SK-MEL-5 (cell line): ENCODE data around the gene ADGRV1. TPM values are rescaled to one million over a fixed set of nuclear protein-coding genes. Genes with fewer than 3 reads are reported as not detected.

ENCODE experiments used
- DNase-seq: peaks from one replicate; pipeline ENCODE4 v3.0.0-alpha.2; 2016; ENCODE audit warnings: low read depth, low spot score
- in situ Hi-C: cut with HindIII; loops from 2 replicates; pipeline ENCODE4 v1.10.0; 2016; ENCODE audit warnings: low sequenced_read_pairs, high pct_unique_total_duplicates, low pct_unique_long_range_greater_than_20kb
- total RNA-seq: library from RNA; depleted of rRNA; stranded (reverse); fragments of >200 nt; shearing (Covaris generic); gene quantifications from 2 replicates; pipeline ENCODE4 v1.2.3, GENCODE V29; 2014

ADGRV1 gene
- total RNA-seq, 1 experiment from 2014 or later: 0.58 TPM

GRCh38 chr5:91164424-91164823 is 605.8 kb downstream of the ADGRV1 start:
- in situ Hi-C loops: no loop called here
- DNase-seq: peak; percentile 91

- DNase-seq: no peak
- in situ Hi-C loops: no loop called here
These were observed 607.6 kb downstream of the ADGRV1 start for GRCh38 chr5:91166059-91166807.

GRCh38 chr5:91168859-91169258 is 610.3 kb downstream of the ADGRV1 start:
- DNase-seq: no peak
- in situ Hi-C loops: no loop called here

- no peak for DNase-seq
- in situ Hi-C loops: no loop called here
These were observed 611.7 kb downstream of the ADGRV1 start for GRCh38 chr5:91170266-91170665.

- in situ Hi-C loops: no loop called here
- DNase-seq: no peak
These were observed 612.7 kb downstream of the ADGRV1 start for GRCh38 chr5:91171322-91171721.

GRCh38 chr5:91174396-91174795 is 615.8 kb downstream of the ADGRV1 start:
- in situ Hi-C loops: no loop called here
- DNase-seq: no peak

- in situ Hi-C loops: no loop called here
- no peak for DNase-seq
These were observed 617.1 kb downstream of the ADGRV1 start for GRCh38 chr5:91175708-91176107.

- DNase-seq: no peak
- in situ Hi-C loops: no loop called here
These were observed 617.9 kb downstream of the ADGRV1 start for GRCh38 chr5:91176288-91177016.

GRCh38 chr5:91177085-91177484 is 618.5 kb downstream of the ADGRV1 start:
- DNase-seq: no peak
- in situ Hi-C loops: no loop called here

GRCh38 chr5:91177639-91178038 is 619.0 kb downstream of the ADGRV1 start:
- in situ Hi-C loops: no loop called here
- DNase-seq: no peak

GRCh38 chr5:91178461-91178860 is 619.9 kb downstream of the ADGRV1 start:
- DNase-seq: no peak
- in situ Hi-C loops: no loop called here

- in situ Hi-C loops: no loop called here
- DNase-seq: no peak
These were observed 620.4 kb downstream of the ADGRV1 start for GRCh38 chr5:91179018-91179417.

GRCh38 chr5:91180506-91180905 is 621.9 kb downstream of the ADGRV1 start:
- in situ Hi-C loops: no loop called here

GRCh38 chr5:91182763-91183162 is 624.2 kb downstream of the ADGRV1 start:
- in situ Hi-C loops: no loop called here
- DNase-seq: no peak

More at GRCh38 chr5:91180506-91180905, 621.9 kb downstream of the ADGRV1 start:
- no peak for DNase-seq

- in situ Hi-C loops: no loop called here
These were observed 625.1 kb downstream of the ADGRV1 start for GRCh38 chr5:91183743-91184142.

GRCh38 chr5:91186101-91186500 is 627.5 kb downstream of the ADGRV1 start:
- DNase-seq: no peak
- in situ Hi-C loops: no loop called here

More at GRCh38 chr5:91183743-91184142, 625.1 kb downstream of the ADGRV1 start:
- DNase-seq: no peak

GRCh38 chr5:91187032-91187431 is 628.4 kb downstream of the ADGRV1 start:
- in situ Hi-C loops: no loop called here
- no peak for DNase-seq

- DNase-seq: no peak
- in situ Hi-C loops: no loop called here
These were observed 630.2 kb downstream of the ADGRV1 start for GRCh38 chr5:91188755-91189154.
